Measurements from ENCODE around the gene ZNF460.
"Not testable (repeated sequence)": the region's sequence is repeated elsewhere in the genome, so short reads cannot be mapped to it uniquely, and the experiment has no call there.

ZNF460 gene

DNA sequence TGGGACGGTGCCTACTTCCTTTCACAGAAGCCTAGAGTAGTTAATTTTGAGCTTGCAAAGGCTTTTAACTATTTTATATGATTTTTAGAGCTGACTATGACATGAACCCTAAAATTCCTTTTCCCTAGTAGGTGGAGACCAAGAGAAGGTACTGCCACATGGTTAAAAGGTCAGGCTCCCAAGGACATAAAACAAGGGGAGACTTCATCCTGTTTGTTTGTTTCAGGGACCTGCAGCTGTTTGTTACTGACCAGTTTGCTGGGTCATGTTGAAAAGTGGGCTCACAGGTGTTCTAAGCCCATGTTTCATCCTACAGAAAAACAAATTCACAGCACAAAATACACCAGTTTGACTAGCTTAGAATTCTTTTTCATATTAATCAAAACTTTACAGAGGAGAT, 3.9 kb upstream of the ZNF460 start:
- in situ Hi-C loops (cut with HindIII; ENCODE audit: low sequenced_read_pairs): no loop called here
- no peak for DNase-seq (ENCODE audit: low read depth)
- H3K4me3 ChIP-seq (ENCODE audit: low read depth, low read length): no peak overlapping the region
- TF ChIP-seq, protein P1, sequence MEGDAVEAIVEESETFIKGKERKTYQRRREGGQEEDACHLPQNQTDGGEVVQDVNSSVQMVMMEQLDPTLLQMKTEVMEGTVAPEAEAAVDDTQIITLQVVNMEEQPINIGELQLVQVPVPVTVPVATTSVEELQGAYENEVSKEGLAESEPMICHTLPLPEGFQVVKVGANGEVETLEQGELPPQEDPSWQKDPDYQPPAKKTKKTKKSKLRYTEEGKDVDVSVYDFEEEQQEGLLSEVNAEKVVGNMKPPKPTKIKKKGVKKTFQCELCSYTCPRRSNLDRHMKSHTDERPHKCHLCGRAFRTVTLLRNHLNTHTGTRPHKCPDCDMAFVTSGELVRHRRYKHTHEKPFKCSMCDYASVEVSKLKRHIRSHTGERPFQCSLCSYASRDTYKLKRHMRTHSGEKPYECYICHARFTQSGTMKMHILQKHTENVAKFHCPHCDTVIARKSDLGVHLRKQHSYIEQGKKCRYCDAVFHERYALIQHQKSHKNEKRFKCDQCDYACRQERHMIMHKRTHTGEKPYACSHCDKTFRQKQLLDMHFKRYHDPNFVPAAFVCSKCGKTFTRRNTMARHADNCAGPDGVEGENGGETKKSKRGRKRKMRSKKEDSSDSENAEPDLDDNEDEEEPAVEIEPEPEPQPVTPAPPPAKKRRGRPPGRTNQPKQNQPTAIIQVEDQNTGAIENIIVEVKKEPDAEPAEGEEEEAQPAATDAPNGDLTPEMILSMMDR (IDR thresholded peaks at IDR 0.05; ENCODE audit: low read depth, low read length, missing control alignments): no peak

DNA sequence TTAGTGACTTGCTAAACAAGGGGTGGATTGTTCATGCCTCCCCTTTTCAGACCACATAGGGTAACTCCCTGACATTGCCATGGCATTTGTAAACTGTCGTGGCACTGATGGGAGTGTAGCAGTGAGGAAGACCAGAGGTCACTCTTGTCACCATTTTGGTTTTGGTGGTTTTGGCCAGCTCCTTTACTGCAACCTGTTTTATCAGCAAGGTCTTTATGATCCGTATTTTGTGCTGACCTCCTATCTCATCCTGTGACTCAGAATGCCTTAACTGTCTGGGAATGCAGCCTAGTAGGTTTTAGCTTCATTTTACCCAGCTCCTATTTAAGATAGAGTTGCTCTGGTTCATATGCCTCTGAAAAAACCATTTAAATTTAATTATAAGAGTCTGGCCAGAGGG, 1.8 kb upstream of the ZNF460 start:
- in situ Hi-C loops (cut with HindIII; ENCODE audit: low sequenced_read_pairs); DNase-seq (ENCODE audit: low read depth); H3K4me3 ChIP-seq (ENCODE audit: low read depth, low read length): not testable (repeated sequence)

DNA sequence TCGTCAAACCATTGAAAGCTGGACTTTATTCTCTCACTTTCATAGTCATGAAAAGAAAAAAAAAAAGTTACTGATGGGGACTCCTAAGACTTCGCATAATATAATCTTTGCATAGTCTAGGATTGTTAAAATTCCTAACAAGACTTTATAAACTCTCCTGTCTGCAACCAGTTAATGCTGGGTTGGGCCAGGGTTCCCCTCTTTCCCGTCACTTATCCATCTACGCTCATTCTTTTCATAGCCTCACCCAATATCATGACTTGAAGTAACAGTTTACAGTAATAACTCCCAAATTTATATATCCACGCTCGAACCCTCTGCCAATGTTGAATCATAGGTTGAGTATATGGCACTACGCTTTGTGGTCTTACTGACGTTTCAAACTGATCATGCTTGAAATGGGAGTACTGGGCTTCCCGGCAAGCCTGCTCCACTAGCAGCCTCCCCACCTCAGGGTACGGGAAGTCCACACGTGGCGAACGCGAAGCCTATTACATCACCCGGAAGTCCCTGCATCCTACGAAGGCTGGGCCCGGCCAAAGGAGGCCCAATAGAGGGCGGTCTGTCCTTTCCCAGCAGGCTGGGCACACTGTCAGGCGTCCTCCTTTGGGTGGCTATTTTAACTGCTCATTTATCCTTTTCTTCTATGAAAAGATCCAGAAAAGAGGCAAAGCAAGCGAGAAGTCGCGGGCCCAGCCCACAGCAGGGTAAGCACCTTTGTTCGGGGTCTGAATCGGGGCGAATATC, 694 bp upstream of the ZNF460 start:
- DNase-seq (ENCODE audit: low read depth): peak; percentile 86
- peak overlapping the region; percentile 95 for H3K4me3 ChIP-seq (ENCODE audit: low read depth, low read length)
- TF ChIP-seq, protein P1 (IDR thresholded peaks at IDR 0.05; ENCODE audit: low read depth, low read length, missing control alignments): peak; percentile 21
- in situ Hi-C loops (cut with HindIII; ENCODE audit: low sequenced_read_pairs): no loop called here

DNA sequence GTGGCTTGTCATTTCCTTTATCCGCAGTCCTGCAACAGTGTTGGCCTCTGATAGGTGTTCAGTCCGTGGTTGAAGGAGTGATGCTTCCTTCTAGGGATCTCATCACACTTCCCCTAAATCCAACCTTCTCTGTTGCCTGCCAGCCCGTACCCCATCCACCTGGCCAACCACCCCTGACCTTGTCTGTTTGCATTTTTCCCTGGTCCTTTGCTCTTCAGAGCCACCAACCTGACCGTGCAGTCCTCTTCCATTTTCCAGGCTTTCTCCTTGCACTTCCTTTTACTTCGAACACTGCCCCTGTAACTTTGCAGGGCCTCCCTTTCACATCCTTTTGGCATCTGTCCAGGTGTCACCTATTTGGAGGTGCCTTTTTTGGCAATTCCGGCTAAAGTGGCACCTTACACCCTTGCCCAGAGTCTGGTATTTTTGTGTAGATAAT, 696 bp downstream of the ZNF460 start:
- TF ChIP-seq, protein P1 (IDR thresholded peaks at IDR 0.05; ENCODE audit: low read depth, low read length, missing control alignments): no peak
- peak overlapping the region; percentile 95 for H3K4me3 ChIP-seq (ENCODE audit: low read depth, low read length)
- no peak for DNase-seq (ENCODE audit: low read depth)
- in situ Hi-C loops (cut with HindIII; ENCODE audit: low sequenced_read_pairs): no loop called here

DNA sequence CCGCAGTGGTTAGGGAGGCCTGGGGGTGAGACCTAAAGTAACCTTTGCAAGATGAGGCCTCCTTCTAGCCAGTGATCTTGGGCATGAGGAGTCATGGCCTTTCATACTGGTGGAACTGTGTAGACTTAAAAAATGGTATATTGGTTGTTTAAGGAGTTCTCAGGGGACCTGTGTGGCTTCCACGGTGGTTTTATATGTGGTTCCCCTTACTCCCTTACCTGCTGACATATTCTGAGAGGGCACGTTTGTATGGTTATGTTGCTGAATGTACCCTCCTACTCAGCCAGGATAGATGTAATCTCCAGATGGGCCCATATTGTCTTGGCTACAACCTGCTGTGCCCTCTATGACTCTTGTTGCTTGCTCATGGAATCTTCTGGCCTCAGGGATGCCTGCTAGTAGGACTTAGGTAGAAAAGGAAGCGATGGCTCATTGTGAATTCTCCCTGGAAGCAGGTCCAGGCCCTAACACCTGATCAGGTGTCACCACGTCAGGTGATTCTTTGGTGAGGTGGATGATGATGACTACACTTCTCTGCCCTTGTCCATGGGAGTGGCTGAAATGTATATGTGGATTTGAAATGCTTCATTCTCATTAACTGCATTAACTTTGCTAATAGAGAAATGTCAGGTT, 1.8 kb downstream of the ZNF460 start:
- DNase-seq (ENCODE audit: low read depth): no peak
- TF ChIP-seq, protein P1 (IDR thresholded peaks at IDR 0.05; ENCODE audit: low read depth, low read length, missing control alignments): no peak
- peak overlapping the region; percentile 95 for H3K4me3 ChIP-seq (ENCODE audit: low read depth, low read length)
- in situ Hi-C loops (cut with HindIII; ENCODE audit: low sequenced_read_pairs): no loop called here

DNA sequence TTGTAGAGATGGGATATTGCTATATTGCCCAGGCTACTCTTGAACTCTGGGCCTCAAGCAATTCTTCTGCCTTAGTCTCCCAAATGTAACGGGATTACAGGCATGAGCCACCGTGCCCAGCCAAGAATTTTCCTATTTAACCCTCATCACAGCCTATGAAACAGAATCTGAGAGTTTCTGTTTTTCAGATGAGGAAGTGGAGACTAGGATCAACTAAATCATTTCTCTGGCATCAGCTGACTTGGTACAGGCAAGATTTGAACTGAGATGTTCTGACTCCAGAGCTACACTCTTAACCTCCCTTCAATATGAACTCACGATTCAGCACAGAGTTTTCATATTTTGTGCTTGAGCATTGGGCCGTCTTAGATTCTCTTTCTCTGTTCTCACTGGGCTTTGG, 8.1 kb downstream of the ZNF460 start:
- in situ Hi-C loops (cut with HindIII; ENCODE audit: low sequenced_read_pairs): no loop called here
- TF ChIP-seq, protein P1 (IDR thresholded peaks at IDR 0.05; ENCODE audit: low read depth, low read length, missing control alignments): no peak
- H3K4me3 ChIP-seq (ENCODE audit: low read depth, low read length): no peak overlapping the region

DNA sequence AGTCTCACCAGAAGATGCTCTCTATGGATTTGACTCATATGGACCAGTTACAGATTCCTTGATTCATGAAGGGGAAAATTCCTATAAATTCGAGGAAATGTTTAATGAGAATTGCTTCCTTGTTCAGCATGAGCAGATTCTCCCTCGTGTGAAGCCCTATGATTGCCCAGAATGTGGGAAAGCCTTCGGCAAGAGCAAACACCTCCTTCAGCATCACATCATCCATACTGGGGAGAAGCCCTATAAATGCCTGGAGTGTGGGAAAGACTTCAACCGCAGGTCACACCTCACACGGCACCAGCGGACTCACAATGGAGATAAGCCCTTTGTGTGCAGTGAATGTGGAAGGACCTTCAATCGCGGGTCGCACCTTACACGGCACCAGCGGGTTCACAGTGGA, 10.7 kb downstream of the ZNF460 start:
- DNase-seq (ENCODE audit: low read depth): no peak
- TF ChIP-seq, protein P1 (IDR thresholded peaks at IDR 0.05; ENCODE audit: low read depth, low read length, missing control alignments): no peak
- no peak overlapping the region for H3K4me3 ChIP-seq (ENCODE audit: low read depth, low read length)
- in situ Hi-C loops (cut with HindIII; ENCODE audit: low sequenced_read_pairs): no loop called here

More for the DNA sequence above, 8.1 kb downstream of the ZNF460 start:
- DNase-seq (ENCODE audit: low read depth): no peak
